Muscle layer of colon (tissue), 2 donors: Measurements from ENCODE around the gene RAB13.
A peak's percentile ranks its signal among the peaks of the same experiment; 100 is the strongest.
"Not testable (repeated sequence)": the region's sequence is repeated elsewhere in the genome, so short reads cannot be mapped to it uniquely, and the experiment has no call there.

ENCODE experiments used
- H3K27ac ChIP-seq: one replicate; pipeline ENCODE4 v1.7.0; 2013; ENCODE audit warnings: low read depth, mild to moderate bottlenecking, low read length, moderate library complexity
- H3K27me3 ChIP-seq, 2 donors: one replicate each; pipeline ENCODE4 v1.7.0; 2013; ENCODE audit warnings: low read length in 2 of 2, mild to moderate bottlenecking in 2 of 2; ENCODE audit not compliant: insufficient read depth in 2 of 2, control insufficient read depth in 1 of 2
- H3K36me3 ChIP-seq: one replicate; pipeline ENCODE4 v1.7.0; 2013; ENCODE audit warnings: mild to moderate bottlenecking, low read length; ENCODE audit not compliant: insufficient read depth
- H3K4me1 ChIP-seq: one replicate; pipeline ENCODE4 v1.7.0; 2013; ENCODE audit warnings: mild to moderate bottlenecking, low read length; ENCODE audit not compliant: insufficient read depth
- H3K4me3 ChIP-seq, 2 donors: one replicate each; pipeline ENCODE4 v1.7.0; 2013; ENCODE audit warnings: low read length in 2 of 2, low read depth in 1 of 2, mild to moderate bottlenecking in 1 of 2, moderate library complexity in 1 of 2
- H3K9ac ChIP-seq: one replicate; pipeline ENCODE4 v1.7.0; 2013; ENCODE audit warnings: low read length
- H3K9me3 ChIP-seq: one replicate; pipeline ENCODE4 v1.7.0; 2013; ENCODE audit warnings: mild to moderate bottlenecking, low read length
- donor health status: abdominal sarcoma.
- donor health status: Adenocarcinoma of cecum.

Gene RAB13

DNA sequence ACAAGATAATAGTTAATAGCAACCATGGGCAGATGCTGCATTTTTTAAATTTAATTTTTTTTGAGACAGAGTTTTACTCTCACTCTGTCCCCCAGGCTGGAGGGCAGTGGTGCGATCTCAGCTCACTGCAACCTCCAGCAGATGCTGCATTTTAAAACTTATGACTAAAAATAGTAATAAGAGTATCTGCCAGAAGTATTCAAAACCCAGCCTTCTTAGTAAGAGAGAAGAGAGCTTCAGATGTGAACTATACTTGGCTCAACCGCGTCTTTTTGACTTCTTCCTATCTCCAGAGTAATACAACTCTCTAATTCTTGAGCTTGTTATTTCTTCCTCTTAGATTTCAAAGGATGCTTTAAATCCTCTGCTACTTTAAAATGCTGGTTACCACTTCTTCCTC, 9.1 kb upstream of the RAB13 start:
- H3K4me1 ChIP-seq: peaks cover 21% of the 10 kb centered on the region
- H3K9ac ChIP-seq: no peak overlapping the region
- H3K36me3 ChIP-seq: peaks cover 25% of the 10 kb centered on the region
- H3K27ac ChIP-seq: no peak overlapping the region
- H3K27me3 ChIP-seq: no peaks in the 10 kb centered on the region
- no peak overlapping the region for H3K4me3 ChIP-seq
- no peaks in the 10 kb centered on the region for H3K9me3 ChIP-seq

- H3K9me3 ChIP-seq: no peaks in the 10 kb centered on the region
- no peaks in the 10 kb centered on the region for H3K27me3 ChIP-seq
- peak overlapping the region; percentile 87 for H3K27ac ChIP-seq
- peak overlapping the region; percentile 95 for H3K9ac ChIP-seq
- peak overlapping the region; percentile 75 to 96 for H3K4me3 ChIP-seq
- peaks cover 25% of the 10 kb centered on the region for H3K36me3 ChIP-seq
- peaks cover 27% of the 10 kb centered on the region for H3K4me1 ChIP-seq
These were observed 5.7 kb upstream of the RAB13 start for GRCh38 chr1:153991806-153992205.

- Histone ChIP-seq H3K27ac (peak overlapping the region; percentile 87), H3K4me3 (peak overlapping the region; percentile 75 to 96), H3K4me1 (peaks cover 32% of the 10 kb centered on the region), H3K9me3 (no peaks in the 10 kb centered on the region), H3K27me3 (no peaks in the 10 kb centered on the region), H3K36me3 (peaks cover 25% of the 10 kb centered on the region), H3K9ac (peak overlapping the region; percentile 95)
These were observed 5.1 kb upstream of the RAB13 start for GRCh38 chr1:153991151-153991630.

DNA sequence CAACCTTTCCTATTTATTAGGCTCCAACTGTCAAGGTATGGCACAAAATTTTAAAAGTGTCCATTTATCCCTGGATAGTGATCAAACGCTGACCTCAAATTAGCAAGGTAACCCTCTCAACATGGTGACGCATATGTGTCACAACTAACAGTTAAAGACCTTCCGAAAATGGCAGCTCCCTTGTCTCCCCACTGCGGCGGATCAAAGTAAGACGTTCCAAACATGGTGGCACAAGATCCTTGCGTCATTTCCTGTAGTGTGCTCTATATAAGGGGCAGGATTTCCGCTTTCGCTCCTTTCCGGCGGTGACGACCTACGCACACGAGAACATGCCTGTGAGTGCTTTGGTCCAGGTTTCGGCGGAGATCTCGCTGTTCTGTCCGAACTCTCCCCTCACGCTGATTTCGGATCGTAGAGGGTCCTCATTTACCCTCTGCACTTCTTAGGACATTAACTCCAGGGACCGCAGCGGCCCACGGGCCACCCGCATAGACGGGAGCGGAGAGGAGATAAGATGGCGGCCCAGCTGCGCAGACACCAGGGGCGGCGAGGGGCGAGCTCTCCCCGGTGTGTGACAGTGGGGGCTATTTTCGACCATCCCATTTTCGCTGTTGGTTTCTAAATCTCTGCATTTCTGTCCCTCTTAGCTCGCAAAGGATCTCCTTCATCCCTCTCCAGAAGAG, 4.5 kb upstream of the RAB13 start, which contains the start of gene RPS27:
Gene RPS27 (plus strand): TSS at position 295 of the 683 bp plus-strand sequence. CDS start 35 bp downstream, at position 330.
- Histone ChIP-seq H3K27ac (peak within 1 kb of the TSS; percentile 87), H3K4me1 (peaks cover 32% of the 10 kb centered on the region), H3K36me3 (peaks cover 25% of the 10 kb centered on the region), H3K9ac (peak within 1 kb of the TSS; percentile 95), H3K27me3 (no peaks in the 10 kb centered on the region), H3K4me3 (peak within 1 kb of the TSS; percentile 75 to 96), H3K9me3 (no peaks in the 10 kb centered on the region)

- Histone ChIP-seq H3K27me3 (no peaks in the 10 kb centered on the region), H3K4me3 (no peak overlapping the region), H3K36me3 (peaks cover 18% of the 10 kb centered on the region), H3K27ac (no peak overlapping the region), H3K9me3 (no peaks in the 10 kb centered on the region), H3K9ac (no peak overlapping the region), H3K4me1 (peaks cover 37% of the 10 kb centered on the region)
These were observed 1.5 kb upstream of the RAB13 start for GRCh38 chr1:153987621-153988020.

GRCh38 chr1:153985341-153985912, 712 bp downstream of the RAB13 start:
- Histone ChIP-seq H3K4me1 (peaks cover 24% of the 10 kb centered on the region), H3K36me3 (peaks cover 21% of the 10 kb centered on the region), H3K4me3 (peak overlapping the region; percentile 58 to 85), H3K9me3 (no peaks in the 10 kb centered on the region), H3K27me3 (no peaks in the 10 kb centered on the region), H3K9ac (peak overlapping the region; percentile 75), H3K27ac (peak overlapping the region; percentile 84)

- H3K4me3 ChIP-seq: no peak overlapping the region
- H3K27ac ChIP-seq: no peak overlapping the region
- H3K4me1 ChIP-seq: peaks cover 17% of the 10 kb centered on the region
- no peaks in the 10 kb centered on the region for H3K9me3 ChIP-seq
- H3K27me3 ChIP-seq: no peaks in the 10 kb centered on the region
- H3K9ac ChIP-seq: peak overlapping the region; percentile 75
- peaks cover 21% of the 10 kb centered on the region for H3K36me3 ChIP-seq
These were observed 1.8 kb downstream of the RAB13 start for GRCh38 chr1:153984123-153984894.

DNA sequence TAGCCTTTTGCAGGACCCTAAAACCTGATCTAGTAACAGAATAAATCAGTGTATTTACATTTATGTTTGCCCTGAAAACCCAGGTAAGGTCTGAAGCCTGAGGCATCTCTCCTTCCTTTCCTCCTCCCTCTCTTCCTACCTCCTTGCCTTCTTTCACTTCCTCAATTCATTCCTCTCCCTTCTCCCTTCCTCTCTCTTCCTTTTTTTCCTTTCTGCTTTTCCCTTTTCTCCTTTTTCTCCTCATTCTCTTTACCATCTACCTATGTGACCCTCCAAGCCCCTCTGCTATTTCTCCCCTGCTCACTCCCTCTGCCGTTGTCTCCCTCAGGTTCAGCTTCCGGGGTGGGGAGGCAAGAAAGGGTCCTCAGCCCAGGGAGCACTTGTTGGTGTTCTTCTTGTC, 4.4 kb downstream of the RAB13 start:
- not testable (repeated sequence) for H3K9me3 ChIP-seq, H3K9ac ChIP-seq, H3K27me3 ChIP-seq, H3K4me3 ChIP-seq, H3K27ac ChIP-seq
- H3K4me1 ChIP-seq: peaks cover 21% of the 10 kb centered on the region
- H3K36me3 ChIP-seq: peaks cover 21% of the 10 kb centered on the region

DNA sequence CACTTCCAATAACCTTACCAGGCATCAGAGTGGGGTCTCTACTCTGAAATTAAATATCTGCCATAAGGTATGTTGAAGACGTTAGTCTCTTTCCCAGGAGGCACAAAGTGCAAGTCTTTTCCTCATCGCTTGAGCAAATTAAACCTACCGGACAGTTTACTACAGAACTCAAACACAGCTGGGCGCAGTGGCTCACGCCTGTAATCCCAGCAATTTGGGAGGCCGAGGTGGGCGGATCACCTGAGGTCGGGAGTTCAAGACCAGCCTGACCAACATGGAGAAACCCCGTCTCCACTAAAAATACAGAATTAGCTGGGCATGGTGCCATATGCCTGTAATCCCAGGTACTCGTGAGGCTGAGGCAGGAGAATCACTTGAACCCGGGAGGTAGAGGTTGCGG, 7.0 kb downstream of the RAB13 start:
- H3K27me3 ChIP-seq, H3K27ac ChIP-seq, H3K9ac ChIP-seq, H3K9me3 ChIP-seq, H3K4me3 ChIP-seq: not testable (repeated sequence)
- peaks cover 40% of the 10 kb centered on the region for H3K36me3 ChIP-seq
- peaks cover 20% of the 10 kb centered on the region for H3K4me1 ChIP-seq

DNA sequence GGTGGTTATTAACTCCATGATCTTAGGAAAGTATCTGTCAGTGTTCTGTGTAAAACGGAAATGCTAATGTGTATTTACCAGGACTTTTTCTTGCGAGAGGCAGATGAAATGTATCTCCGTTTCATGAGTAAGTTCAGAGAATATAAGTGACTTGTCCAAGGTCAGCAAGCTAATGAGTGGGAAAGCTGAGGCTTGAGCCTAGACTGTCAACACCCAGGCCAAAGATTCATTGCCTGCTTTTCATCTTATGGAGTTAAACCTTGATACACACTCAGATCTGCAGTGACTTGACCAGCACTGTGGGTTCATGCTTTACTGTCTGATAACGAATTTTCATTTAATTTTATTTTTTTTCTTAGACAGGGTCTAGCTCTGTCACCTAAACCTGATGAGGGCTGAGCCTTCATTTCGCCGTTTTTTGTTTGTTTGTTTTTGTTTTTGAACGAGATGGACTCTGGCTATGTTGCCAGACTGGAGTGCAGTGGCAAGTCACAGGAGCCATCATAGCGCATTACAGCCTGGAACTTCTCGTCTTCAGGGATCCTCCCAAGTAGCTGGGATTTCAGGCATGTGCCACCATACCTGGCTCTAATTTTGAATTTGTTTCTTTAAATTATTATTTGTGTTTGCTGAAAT, 7.7 kb downstream of the RAB13 start:
- H3K36me3 ChIP-seq: peaks cover 43% of the 10 kb centered on the region
- H3K4me3 ChIP-seq: peak overlapping the region; percentile 86 to 97

More for the DNA sequence above, 7.7 kb downstream of the RAB13 start:
- Histone ChIP-seq H3K4me1 (peaks cover 20% of the 10 kb centered on the region), H3K27ac (peak overlapping the region; percentile 96), H3K9me3 (no peaks in the 10 kb centered on the region), H3K9ac (peak overlapping the region; percentile 95), H3K27me3 (no peaks in the 10 kb centered on the region)
